HL-60 (cell line): ENCODE data around the gene GALNT9.

Experiments used
- POLR2AphosphoS5 ChIP-seq: IDR thresholded peaks from 2 replicates; pipeline ENCODE4 v1.6.1; 2012; ENCODE audit warnings: low read depth
- SPI1 ChIP-seq: IDR thresholded peaks from 2 replicates; pipeline ENCODE4 v1.6.1; 2012; ENCODE audit warnings: low read depth, mild to moderate bottlenecking, borderline replicate concordance
- TF ChIP-seq, protein P1 (sequence below): IDR thresholded peaks from one replicate; pipeline ENCODE4 v1.5.1; 2011; ENCODE audit warnings: low read length, control low read depth, inconsistent platforms; ENCODE audit not compliant: insufficient read depth
- TF ChIP-seq, protein P2 (sequence below): IDR thresholded peaks from 2 replicates; pipeline ENCODE4 v1.6.1; 2012; ENCODE audit warnings: low read depth; ENCODE audit not compliant: insufficient replicate concordance

DNA sequence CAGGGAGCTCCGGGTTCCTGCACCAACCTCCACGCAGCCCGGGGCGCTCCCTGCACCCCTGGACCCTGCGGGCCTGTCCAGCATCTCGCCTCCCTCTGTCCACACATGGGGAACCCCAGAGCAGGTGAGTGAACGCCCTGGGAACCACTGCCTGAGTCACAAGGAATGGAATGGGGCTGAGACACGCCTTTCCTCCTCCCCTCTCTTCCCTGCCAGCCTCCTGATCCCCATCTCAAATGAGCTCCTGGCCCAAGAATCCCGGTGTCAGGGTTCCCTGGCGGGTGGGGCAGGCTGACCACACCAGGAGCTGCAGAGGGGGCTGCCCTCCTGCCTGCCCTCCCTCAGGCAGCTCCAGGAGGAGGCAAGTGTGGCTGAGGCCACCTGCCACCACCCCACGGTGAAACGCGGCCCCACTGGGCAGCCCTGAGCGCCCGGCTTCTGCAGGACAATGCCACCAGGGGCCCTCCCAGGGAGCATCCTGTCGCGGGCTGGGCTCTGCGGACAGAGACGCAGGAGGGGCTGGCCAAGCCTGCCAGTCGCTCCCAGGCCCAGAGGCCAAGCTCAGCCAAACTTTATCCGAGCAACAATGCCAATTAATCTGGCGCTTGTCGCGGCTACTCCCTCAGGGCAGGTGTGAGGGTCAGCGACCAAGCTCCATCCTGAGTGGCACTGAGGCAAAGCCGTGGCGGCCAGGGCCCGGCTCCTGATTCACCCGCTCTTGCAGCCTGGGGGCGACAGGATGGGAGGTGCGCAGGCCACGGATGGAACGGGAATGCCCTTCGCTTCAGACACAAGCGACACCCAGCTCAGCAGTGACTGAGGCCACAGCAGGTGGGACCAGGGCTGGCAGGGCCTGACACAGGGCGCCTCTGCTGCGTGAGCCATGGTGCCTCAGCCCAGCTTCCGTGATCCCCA is 44.3 kb downstream of the GALNT9 start:
- TF ChIP-seq, protein P1, sequence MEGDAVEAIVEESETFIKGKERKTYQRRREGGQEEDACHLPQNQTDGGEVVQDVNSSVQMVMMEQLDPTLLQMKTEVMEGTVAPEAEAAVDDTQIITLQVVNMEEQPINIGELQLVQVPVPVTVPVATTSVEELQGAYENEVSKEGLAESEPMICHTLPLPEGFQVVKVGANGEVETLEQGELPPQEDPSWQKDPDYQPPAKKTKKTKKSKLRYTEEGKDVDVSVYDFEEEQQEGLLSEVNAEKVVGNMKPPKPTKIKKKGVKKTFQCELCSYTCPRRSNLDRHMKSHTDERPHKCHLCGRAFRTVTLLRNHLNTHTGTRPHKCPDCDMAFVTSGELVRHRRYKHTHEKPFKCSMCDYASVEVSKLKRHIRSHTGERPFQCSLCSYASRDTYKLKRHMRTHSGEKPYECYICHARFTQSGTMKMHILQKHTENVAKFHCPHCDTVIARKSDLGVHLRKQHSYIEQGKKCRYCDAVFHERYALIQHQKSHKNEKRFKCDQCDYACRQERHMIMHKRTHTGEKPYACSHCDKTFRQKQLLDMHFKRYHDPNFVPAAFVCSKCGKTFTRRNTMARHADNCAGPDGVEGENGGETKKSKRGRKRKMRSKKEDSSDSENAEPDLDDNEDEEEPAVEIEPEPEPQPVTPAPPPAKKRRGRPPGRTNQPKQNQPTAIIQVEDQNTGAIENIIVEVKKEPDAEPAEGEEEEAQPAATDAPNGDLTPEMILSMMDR = no peak
- TF ChIP-seq, protein P2, sequence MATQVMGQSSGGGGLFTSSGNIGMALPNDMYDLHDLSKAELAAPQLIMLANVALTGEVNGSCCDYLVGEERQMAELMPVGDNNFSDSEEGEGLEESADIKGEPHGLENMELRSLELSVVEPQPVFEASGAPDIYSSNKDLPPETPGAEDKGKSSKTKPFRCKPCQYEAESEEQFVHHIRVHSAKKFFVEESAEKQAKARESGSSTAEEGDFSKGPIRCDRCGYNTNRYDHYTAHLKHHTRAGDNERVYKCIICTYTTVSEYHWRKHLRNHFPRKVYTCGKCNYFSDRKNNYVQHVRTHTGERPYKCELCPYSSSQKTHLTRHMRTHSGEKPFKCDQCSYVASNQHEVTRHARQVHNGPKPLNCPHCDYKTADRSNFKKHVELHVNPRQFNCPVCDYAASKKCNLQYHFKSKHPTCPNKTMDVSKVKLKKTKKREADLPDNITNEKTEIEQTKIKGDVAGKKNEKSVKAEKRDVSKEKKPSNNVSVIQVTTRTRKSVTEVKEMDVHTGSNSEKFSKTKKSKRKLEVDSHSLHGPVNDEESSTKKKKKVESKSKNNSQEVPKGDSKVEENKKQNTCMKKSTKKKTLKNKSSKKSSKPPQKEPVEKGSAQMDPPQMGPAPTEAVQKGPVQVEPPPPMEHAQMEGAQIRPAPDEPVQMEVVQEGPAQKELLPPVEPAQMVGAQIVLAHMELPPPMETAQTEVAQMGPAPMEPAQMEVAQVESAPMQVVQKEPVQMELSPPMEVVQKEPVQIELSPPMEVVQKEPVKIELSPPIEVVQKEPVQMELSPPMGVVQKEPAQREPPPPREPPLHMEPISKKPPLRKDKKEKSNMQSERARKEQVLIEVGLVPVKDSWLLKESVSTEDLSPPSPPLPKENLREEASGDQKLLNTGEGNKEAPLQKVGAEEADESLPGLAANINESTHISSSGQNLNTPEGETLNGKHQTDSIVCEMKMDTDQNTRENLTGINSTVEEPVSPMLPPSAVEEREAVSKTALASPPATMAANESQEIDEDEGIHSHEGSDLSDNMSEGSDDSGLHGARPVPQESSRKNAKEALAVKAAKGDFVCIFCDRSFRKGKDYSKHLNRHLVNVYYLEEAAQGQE = no peak
- no peak for TF ChIP-seq SPI1
- no peak for TF ChIP-seq POLR2AphosphoS5
